GM23338 (cell line): Measurements from ENCODE around the gene PTRHD1. TPM values are rescaled to one million over a fixed set of nuclear protein-coding genes. Genes with fewer than 3 reads are reported as not detected.

Experiments used
- ATAC-seq: fragments of 200-7000 bp; cut with Tn5 transposase; 3 replicates; pipeline ENCODE4 v1.9.1; 2020
- DNase-seq: peaks from one replicate; pipeline ENCODE4 v3.0.0-alpha.2; 2015; ENCODE audit warnings: low spot score
- H2AFZ ChIP-seq: fragments of 200-600 bp; sonication (generic); 2 replicates; pipeline ENCODE4 v1.8.0; 2016; ENCODE audit warnings: antibody characterized with exemption, mild to moderate bottlenecking, moderate library complexity
- H3F3A ChIP-seq: fragments of 200-600 bp; sonication (generic); replicated peaks from 2 replicates; pipeline ENCODE4 v1.8.0; 2017; ENCODE audit warnings: antibody characterized with exemption, mixed run types, low read depth
- H3K27ac ChIP-seq: fragments of 200-600 bp; sonication (generic); 2 replicates; pipeline ENCODE4 v1.6.1; 2016; ENCODE audit warnings: low read depth
- H3K27me3 ChIP-seq: fragments of 200-600 bp; sonication (generic); 2 replicates; pipeline ENCODE4 v1.8.0; 2016; ENCODE audit warnings: mild to moderate bottlenecking, mixed run types, moderate library complexity; ENCODE audit not compliant: insufficient read depth
- H3K36me3 ChIP-seq: fragments of 200-600 bp; sonication (generic); 2 replicates; pipeline ENCODE4 v1.8.0; 2016; ENCODE audit warnings: mild to moderate bottlenecking; ENCODE audit not compliant: insufficient read depth
- H3K4me1 ChIP-seq: fragments of 200-600 bp; sonication (generic); 2 replicates; pipeline ENCODE4 v1.8.0; 2016; ENCODE audit warnings: mild to moderate bottlenecking, moderate library complexity; ENCODE audit not compliant: insufficient read depth
- H3K4me2 ChIP-seq: fragments of 200-600 bp; sonication (generic); 2 replicates; pipeline ENCODE4 v1.7.1; 2017; ENCODE audit warnings: mixed run types
- H3K4me3 ChIP-seq: fragments of 200-600 bp; sonication (generic); 2 replicates; pipeline ENCODE4 v1.6.1; 2016; ENCODE audit warnings: mixed run types
- H3K79me2 ChIP-seq: fragments of 200-600 bp; sonication (generic); replicated peaks from 2 replicates; pipeline ENCODE4 v1.8.0; 2017; ENCODE audit warnings: mild to moderate bottlenecking; ENCODE audit not compliant: insufficient read depth
- H3K9me2 ChIP-seq: fragments of 200-600 bp; sonication (generic); 2 replicates; pipeline ENCODE4 v1.8.0; 2017; ENCODE audit not compliant: insufficient read depth
- H4K20me1 ChIP-seq: fragments of 200-600 bp; sonication (generic); replicated peaks from 2 replicates; pipeline ENCODE4 v1.8.0; 2017; ENCODE audit warnings: mild to moderate bottlenecking; ENCODE audit not compliant: insufficient read depth
- H3K27ac Mint-ChIP-seq: 2 replicates; pipeline ENCODE4 v1.8.0; 2020; ENCODE audit warnings: inconsistent platforms, mild to moderate bottlenecking, moderate library complexity, mixed read lengths
- H3K27me3 Mint-ChIP-seq: 3 replicates; pipeline ENCODE4 v1.8.0; 2022; ENCODE audit warnings: low read depth, mild to moderate bottlenecking, moderate library complexity, mixed read lengths, inconsistent platforms; ENCODE audit not compliant: insufficient read depth, poor library complexity
- H3K36me3 Mint-ChIP-seq: 3 replicates; pipeline ENCODE4 v1.8.0; 2021; ENCODE audit warnings: low read depth, mild to moderate bottlenecking, inconsistent platforms, moderate library complexity, mixed read lengths
- H3K4me1 Mint-ChIP-seq: 3 replicates; pipeline ENCODE4 v1.8.0; 2020; ENCODE audit warnings: mild to moderate bottlenecking, inconsistent platforms, mixed read lengths
- H3K4me3 Mint-ChIP-seq: 3 replicates; pipeline ENCODE4 v1.8.0; 2021; ENCODE audit warnings: moderate library complexity, mild to moderate bottlenecking, inconsistent platforms, mixed read lengths
- H3K9me3 Mint-ChIP-seq: 3 replicates; pipeline ENCODE4 v1.8.0; 2020; ENCODE audit warnings: moderate library complexity, mild to moderate bottlenecking, inconsistent platforms, mixed read lengths
- EZH2 ChIP-seq: fragments of 200-600 bp; sonication (generic); IDR thresholded peaks from one replicate; pipeline ENCODE4 v1.8.0; 2017; ENCODE audit warnings: antibody characterized with exemption, mild to moderate bottlenecking, low read depth; ENCODE audit not compliant: unreplicated experiment
- EZH2phosphoT487 ChIP-seq: fragments of 200-600 bp; sonication (generic); IDR thresholded peaks from one replicate; pipeline ENCODE4 v1.8.1; 2018; ENCODE audit warnings: antibody characterized with exemption; ENCODE audit not compliant: unreplicated experiment
- JUNB ChIP-seq: IDR thresholded peaks from one replicate; pipeline ENCODE4 v1.6.1; 2016; ENCODE audit warnings: antibody characterized with exemption; ENCODE audit not compliant: unreplicated experiment
- NANOG ChIP-seq: IDR thresholded peaks from 2 replicates; pipeline ENCODE4 v1.6.1; 2016; ENCODE audit warnings: antibody characterized with exemption, borderline replicate concordance
- POLR2AphosphoS5 ChIP-seq: IDR thresholded peaks from 2 replicates; pipeline ENCODE4 v1.6.1; 2016; ENCODE audit warnings: antibody characterized with exemption, low read depth
- STAT1 ChIP-seq: IDR thresholded peaks from one replicate; pipeline ENCODE4 v1.6.1; 2016; ENCODE audit warnings: antibody characterized with exemption; ENCODE audit not compliant: unreplicated experiment
- ZNF114 ChIP-seq: fragments of 250-450 bp; sonication (Bioruptor Pico); IDR thresholded peaks from 2 replicates; pipeline ENCODE4 v1.5.0; 2020; ENCODE audit warnings: mild to moderate bottlenecking, moderate library complexity
- ZNF462 ChIP-seq: fragments of 250-450 bp; sonication (Bioruptor Pico); IDR thresholded peaks from 2 replicates; pipeline ENCODE4 v1.5.0; 2020; ENCODE audit warnings: mild to moderate bottlenecking, moderate library complexity
- polyA plus RNA-seq: library from polyadenylated mRNA; unstranded; fragments of >200 nt; fragmentation: Nextera tagmentation; extraction: Ambion mirVana; gene quantifications from 2 replicates; pipeline ENCODE4 v1.2.1, GENCODE V29; 2016
- total RNA-seq: library from RNA; depleted of rRNA; stranded (reverse); fragments of >200 nt; shearing (Covaris generic); gene quantifications from 2 replicates; pipeline ENCODE4 v1.2.3, GENCODE V29; 2014
- TF ChIP-seq, protein P1 (sequence below): IDR thresholded peaks from one replicate; pipeline ENCODE4 v1.6.1; 2018; ENCODE audit warnings: antibody characterized with exemption; ENCODE audit not compliant: unreplicated experiment
- TF ChIP-seq, protein P2 (sequence below): IDR thresholded peaks from 2 replicates; pipeline ENCODE4 v1.6.1; 2016; ENCODE audit warnings: antibody characterized with exemption

Gene PTRHD1
- total and polyA plus RNA-seq, 2 experiments from 2014 or later: 46.9 to 105 TPM

DNA sequence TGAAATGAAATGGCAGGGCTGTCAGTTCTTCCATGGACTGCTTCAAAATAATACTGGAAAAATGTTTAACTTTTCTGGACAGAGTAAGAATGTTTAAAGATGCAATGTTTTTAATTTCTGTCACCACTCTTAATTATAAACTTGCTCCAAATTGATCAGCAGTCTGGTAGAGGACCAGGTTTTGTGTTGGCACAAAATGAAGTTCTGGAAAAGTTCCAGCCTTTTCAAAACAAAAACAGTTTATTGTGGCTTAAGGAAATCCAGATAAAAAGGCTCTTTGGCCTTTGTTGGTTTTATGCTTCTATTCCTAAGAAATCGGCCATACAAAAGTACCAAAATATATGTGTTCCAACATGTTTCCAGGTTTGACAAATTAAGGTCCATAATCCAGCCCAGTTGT lies 48.8 kb downstream of the PTRHD1 start:
- Mint-ChIP-seq H3K4me1 (peaks cover 4% of the 10 kb centered on the region), H3K9me3 (no peaks in the 10 kb centered on the region), H3K36me3 (no peaks in the 10 kb centered on the region), H3K4me3 (no peak overlapping the region), H3K27me3 (no peaks in the 10 kb centered on the region), H3K27ac (no peak overlapping the region)
- Histone ChIP-seq H3K79me2 (no peaks in the 10 kb centered on the region), H3K27me3 (no peaks in the 10 kb centered on the region), H2AFZ (no peak overlapping the region), H3K27ac (no peak overlapping the region), H3K9me2 (no peaks in the 10 kb centered on the region), H3K36me3 (no peaks in the 10 kb centered on the region), H3K4me3 (no peak overlapping the region), H4K20me1 (no peaks in the 10 kb centered on the region), H3K4me2 (no peak overlapping the region), H3K4me1 (no peaks in the 10 kb centered on the region), H3F3A (no peaks in the 10 kb centered on the region)
- ATAC-seq (no peak), DNase-seq (no peak)
- no peak for TF ChIP-seq EZH2phosphoT487
- TF ChIP-seq, protein P1, sequence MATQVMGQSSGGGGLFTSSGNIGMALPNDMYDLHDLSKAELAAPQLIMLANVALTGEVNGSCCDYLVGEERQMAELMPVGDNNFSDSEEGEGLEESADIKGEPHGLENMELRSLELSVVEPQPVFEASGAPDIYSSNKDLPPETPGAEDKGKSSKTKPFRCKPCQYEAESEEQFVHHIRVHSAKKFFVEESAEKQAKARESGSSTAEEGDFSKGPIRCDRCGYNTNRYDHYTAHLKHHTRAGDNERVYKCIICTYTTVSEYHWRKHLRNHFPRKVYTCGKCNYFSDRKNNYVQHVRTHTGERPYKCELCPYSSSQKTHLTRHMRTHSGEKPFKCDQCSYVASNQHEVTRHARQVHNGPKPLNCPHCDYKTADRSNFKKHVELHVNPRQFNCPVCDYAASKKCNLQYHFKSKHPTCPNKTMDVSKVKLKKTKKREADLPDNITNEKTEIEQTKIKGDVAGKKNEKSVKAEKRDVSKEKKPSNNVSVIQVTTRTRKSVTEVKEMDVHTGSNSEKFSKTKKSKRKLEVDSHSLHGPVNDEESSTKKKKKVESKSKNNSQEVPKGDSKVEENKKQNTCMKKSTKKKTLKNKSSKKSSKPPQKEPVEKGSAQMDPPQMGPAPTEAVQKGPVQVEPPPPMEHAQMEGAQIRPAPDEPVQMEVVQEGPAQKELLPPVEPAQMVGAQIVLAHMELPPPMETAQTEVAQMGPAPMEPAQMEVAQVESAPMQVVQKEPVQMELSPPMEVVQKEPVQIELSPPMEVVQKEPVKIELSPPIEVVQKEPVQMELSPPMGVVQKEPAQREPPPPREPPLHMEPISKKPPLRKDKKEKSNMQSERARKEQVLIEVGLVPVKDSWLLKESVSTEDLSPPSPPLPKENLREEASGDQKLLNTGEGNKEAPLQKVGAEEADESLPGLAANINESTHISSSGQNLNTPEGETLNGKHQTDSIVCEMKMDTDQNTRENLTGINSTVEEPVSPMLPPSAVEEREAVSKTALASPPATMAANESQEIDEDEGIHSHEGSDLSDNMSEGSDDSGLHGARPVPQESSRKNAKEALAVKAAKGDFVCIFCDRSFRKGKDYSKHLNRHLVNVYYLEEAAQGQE: no peak
- TF ChIP-seq EZH2: no peak
- no peak for TF ChIP-seq POLR2AphosphoS5
- no peak for TF ChIP-seq NANOG
- no peak for TF ChIP-seq JUNB
- TF ChIP-seq ZNF462 (CRISPR knock-in tag): no peak
- TF ChIP-seq, protein P2, sequence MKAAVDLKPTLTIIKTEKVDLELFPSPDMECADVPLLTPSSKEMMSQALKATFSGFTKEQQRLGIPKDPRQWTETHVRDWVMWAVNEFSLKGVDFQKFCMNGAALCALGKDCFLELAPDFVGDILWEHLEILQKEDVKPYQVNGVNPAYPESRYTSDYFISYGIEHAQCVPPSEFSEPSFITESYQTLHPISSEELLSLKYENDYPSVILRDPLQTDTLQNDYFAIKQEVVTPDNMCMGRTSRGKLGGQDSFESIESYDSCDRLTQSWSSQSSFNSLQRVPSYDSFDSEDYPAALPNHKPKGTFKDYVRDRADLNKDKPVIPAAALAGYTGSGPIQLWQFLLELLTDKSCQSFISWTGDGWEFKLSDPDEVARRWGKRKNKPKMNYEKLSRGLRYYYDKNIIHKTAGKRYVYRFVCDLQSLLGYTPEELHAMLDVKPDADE: no peak
- no peak for TF ChIP-seq STAT1
- no peak for TF ChIP-seq ZNF114 (CRISPR knock-in tag)
